ENCODE measurements around the gene ARHGAP44.

ARHGAP44 gene

DNA sequence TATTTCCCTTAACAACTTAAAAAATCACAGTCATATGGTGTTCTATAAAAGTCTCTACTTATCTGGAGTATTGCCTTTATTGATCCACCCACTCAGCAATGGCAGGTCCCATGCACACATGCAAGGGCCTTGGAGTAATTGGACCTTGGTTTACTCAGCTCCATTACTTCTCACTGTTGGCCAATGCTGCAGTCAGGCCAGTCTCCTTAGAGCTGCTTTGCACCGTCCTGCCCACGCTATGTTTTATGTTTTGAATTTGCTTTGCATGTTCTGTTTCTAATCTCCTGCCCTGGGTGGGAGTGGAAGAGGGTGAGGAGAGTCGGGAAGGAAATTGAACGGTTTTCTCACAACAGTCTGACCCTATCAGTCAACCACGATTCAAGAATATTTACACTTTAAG lies 23.6 kb downstream of the ARHGAP44 start:
- ChIA-PET CTCF (interaction anchor here (1.0 to 1.1 kb wide), 2 partner anchors 11 to 218 kb away, joined by 3 read pairs; no protein-coding TSS in a partner anchor), POLR2A (no interaction called here)
- no peak overlapping the region for H3K4me3 ChIP-seq (ENCODE audit: low read depth, low read length)
- TF ChIP-seq, protein P1, sequence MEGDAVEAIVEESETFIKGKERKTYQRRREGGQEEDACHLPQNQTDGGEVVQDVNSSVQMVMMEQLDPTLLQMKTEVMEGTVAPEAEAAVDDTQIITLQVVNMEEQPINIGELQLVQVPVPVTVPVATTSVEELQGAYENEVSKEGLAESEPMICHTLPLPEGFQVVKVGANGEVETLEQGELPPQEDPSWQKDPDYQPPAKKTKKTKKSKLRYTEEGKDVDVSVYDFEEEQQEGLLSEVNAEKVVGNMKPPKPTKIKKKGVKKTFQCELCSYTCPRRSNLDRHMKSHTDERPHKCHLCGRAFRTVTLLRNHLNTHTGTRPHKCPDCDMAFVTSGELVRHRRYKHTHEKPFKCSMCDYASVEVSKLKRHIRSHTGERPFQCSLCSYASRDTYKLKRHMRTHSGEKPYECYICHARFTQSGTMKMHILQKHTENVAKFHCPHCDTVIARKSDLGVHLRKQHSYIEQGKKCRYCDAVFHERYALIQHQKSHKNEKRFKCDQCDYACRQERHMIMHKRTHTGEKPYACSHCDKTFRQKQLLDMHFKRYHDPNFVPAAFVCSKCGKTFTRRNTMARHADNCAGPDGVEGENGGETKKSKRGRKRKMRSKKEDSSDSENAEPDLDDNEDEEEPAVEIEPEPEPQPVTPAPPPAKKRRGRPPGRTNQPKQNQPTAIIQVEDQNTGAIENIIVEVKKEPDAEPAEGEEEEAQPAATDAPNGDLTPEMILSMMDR (IDR thresholded peaks at IDR 0.05; ENCODE audit: insufficient read depth, low read length, missing control alignments) = no peak
- DNase-seq (ENCODE audit: low read depth, low spot score) = no peak

DNA sequence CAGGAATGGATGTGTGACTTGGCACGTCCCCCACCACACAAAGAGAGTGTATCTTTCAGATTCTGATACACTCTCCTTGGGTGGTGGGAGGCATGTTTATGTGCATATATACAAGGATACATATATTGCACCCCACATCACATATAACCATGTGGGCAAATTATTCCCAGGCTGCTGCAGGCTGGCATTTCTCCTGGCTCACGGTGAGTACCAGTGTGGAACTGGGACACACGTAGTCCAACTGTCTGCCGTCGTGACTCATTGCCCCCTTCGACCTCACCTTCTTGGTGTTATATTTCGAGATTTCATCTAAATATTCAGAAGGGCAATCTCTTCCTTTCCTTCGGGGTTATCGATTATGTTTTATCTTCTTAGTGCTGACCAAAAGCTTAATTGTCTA lies 24.4 kb downstream of the ARHGAP44 start:
- no peak for DNase-seq (ENCODE audit: low read depth, low spot score)
- CTCF ChIA-PET = no interaction called here
- H3K4me3 ChIP-seq (ENCODE audit: low read depth, low read length) = no peak overlapping the region
- TF ChIP-seq, protein P1 (IDR thresholded peaks at IDR 0.05; ENCODE audit: insufficient read depth, low read length, missing control alignments) = no peak
- POLR2A ChIA-PET = no interaction called here

DNA sequence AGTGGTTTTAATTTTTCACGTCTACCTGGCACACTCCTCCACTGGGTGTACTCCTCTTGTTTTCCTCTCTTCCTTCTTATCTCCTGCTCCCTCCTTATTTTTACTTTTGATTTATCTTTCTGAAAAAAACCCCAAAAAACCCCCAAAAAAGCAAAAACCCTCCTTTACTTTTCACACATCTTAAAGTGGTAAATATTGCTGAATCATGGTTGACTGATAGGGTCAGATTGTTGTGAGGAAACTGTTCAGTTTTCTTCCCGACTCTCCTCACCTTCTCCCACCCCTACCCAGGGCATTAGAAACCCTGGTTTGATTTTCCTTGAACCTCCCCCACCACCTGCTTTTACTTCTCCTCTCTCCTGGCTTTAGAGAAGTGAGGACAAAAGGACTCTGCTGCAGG lies 25.4 kb downstream of the ARHGAP44 start:
- CTCF ChIA-PET = no interaction called here
- DNase-seq (ENCODE audit: low read depth, low spot score) = no peak
- POLR2A ChIA-PET = no interaction called here
- TF ChIP-seq, protein P1 (IDR thresholded peaks at IDR 0.05; ENCODE audit: insufficient read depth, low read length, missing control alignments) = no peak
- H3K4me3 ChIP-seq (ENCODE audit: low read depth, low read length) = no peak overlapping the region

DNA sequence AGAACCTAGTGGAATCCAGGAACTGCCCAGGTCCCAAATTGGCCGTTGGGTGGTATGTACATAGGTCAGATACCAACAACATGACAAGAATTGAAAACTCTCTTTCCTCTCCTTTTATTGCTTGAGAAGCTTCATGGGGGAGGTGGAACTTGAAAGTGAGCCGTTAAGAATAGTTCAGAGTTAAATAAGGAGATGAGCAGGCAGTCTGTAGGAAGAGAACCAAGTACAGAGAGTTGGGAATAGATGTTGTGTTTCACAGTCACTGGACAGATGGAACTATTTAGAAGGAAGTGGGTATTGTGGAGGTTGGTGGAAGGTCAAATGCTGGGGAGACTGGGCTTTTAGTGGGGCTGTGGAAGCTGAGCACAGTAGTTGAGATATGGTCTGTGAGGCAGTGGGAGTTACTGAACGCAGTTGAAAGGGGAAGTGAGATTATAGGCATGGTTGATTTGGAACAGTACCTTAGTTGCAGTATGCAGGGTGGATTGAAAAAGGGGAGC lies 26.4 kb downstream of the ARHGAP44 start:
- ChIA-PET CTCF (no interaction called here), POLR2A (no interaction called here)
- H3K4me3 ChIP-seq (ENCODE audit: low read depth, low read length) = no peak overlapping the region
- TF ChIP-seq, protein P1 (IDR thresholded peaks at IDR 0.05; ENCODE audit: insufficient read depth, low read length, missing control alignments) = no peak
- no peak for DNase-seq (ENCODE audit: low read depth, low spot score)

DNA sequence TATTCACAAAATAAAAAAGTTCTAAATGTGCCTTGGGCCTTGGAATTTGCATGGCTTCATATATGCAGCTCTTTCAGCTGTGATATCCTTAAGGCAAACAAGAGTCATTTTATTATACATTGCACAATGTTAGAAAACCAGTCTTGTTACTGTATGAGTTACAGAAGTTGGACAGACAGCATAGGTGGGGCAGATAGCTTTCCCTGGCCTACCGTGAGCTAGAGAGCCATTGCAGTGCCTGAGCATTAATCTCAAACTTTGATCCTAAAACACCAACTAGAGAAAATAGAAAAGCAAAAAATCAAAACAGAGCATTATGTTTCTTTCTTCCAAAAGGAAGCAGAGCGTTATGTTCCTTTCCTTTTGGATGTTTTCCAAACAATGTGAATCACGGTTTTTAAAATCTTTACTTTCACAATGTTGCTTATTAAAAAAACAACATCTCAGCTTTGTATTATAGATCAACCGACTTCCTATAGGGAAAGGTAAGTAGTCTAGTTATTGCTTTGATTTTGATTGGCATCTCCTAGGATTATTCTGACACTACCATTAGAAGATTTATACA lies 32.2 kb downstream of the ARHGAP44 start:
- TF ChIP-seq, protein P1 (IDR thresholded peaks at IDR 0.05; ENCODE audit: insufficient read depth, low read length, missing control alignments) = no peak
- ChIA-PET CTCF (no interaction called here), POLR2A (no interaction called here)
- DNase-seq (ENCODE audit: low read depth, low spot score) = no peak
- H3K4me3 ChIP-seq (ENCODE audit: low read depth, low read length) = no peak overlapping the region

DNA sequence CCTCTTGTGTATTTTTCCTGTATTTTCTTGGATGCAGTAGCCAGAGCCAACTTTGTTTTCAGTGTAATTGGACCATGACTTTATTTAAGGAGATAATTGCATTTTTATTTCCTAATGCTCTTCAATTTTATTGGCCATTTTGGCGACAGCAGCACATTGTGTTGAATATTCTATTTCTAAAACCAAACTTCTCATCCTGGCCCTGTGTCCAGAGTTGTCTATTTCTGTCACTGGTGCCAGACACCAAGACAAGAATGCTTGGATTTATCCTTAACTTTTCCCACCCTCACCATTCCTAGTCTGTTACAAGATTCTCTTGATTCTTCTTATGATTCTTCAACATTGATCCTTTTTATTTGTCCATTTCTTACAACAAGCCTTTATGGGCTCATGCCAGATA lies 37.1 kb downstream of the ARHGAP44 start:
- ChIA-PET POLR2A (no interaction called here), CTCF (no interaction called here)
- H3K4me3 ChIP-seq (ENCODE audit: low read depth, low read length) = no peak overlapping the region
- TF ChIP-seq, protein P1 (IDR thresholded peaks at IDR 0.05; ENCODE audit: insufficient read depth, low read length, missing control alignments) = no peak
- no peak for DNase-seq (ENCODE audit: low read depth, low spot score)
